ENCODE results near the gene CTNNBL1. TPM values are rescaled to one million over a fixed set of nuclear protein-coding genes. Genes with fewer than 3 reads are reported as not detected.

Gene CTNNBL1
- total RNA-seq, 1 donor: 19.5 TPM

DNA sequence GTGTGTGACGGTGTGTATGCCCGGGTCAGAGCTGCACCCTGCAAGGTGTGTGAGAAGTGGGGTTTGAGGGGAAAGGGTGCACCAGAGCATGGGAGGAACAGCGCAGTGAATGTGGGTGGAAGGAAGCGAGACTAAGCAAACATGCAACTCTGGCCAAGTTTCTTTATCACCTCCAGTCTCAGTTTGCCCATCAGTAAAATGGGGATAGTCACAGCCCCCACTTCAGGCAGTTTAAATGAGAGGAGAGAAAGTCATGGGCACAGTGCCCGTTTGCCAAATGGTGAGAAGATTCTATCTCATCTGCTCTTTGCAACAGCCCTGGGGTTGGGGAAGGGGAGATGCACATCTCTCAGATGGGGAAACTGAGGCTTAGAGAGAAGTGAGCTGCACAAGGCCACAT, 196.3 kb downstream of the CTNNBL1 start:
- TF ChIP-seq, protein P1, sequence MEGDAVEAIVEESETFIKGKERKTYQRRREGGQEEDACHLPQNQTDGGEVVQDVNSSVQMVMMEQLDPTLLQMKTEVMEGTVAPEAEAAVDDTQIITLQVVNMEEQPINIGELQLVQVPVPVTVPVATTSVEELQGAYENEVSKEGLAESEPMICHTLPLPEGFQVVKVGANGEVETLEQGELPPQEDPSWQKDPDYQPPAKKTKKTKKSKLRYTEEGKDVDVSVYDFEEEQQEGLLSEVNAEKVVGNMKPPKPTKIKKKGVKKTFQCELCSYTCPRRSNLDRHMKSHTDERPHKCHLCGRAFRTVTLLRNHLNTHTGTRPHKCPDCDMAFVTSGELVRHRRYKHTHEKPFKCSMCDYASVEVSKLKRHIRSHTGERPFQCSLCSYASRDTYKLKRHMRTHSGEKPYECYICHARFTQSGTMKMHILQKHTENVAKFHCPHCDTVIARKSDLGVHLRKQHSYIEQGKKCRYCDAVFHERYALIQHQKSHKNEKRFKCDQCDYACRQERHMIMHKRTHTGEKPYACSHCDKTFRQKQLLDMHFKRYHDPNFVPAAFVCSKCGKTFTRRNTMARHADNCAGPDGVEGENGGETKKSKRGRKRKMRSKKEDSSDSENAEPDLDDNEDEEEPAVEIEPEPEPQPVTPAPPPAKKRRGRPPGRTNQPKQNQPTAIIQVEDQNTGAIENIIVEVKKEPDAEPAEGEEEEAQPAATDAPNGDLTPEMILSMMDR (IDR thresholded peaks at IDR 0.05; ENCODE audit: extremely low read depth, low read depth, low read length): no peak
- H2AFZ ChIP-seq (ENCODE audit: low read length): no peak overlapping the region
- no peak overlapping the region for H3K4me3 ChIP-seq (ENCODE audit: insufficient read depth, low read length)
- H3K79me2 ChIP-seq (ENCODE audit: insufficient read depth, low read length): no peaks in the 10 kb centered on the region
- no peaks in the 10 kb centered on the region for H3K4me1 ChIP-seq (ENCODE audit: insufficient read depth, low read length)
- H3K27me3 ChIP-seq (ENCODE audit: insufficient read depth, low read length): peaks cover 2% of the 10 kb centered on the region
- no peaks in the 10 kb centered on the region for H3K36me3 ChIP-seq (ENCODE audit: insufficient read depth, low read length)
- H4K20me1 ChIP-seq (ENCODE audit: insufficient read depth, low read length): no peaks in the 10 kb centered on the region
- no peaks in the 10 kb centered on the region for H3K9me3 ChIP-seq (ENCODE audit: low read depth, low read length)
- no peak overlapping the region for H3K4me2 ChIP-seq (ENCODE audit: insufficient read depth, low read length)
- H3K27ac ChIP-seq (ENCODE audit: low read depth, low read length): no peak overlapping the region
- DNase-seq (ENCODE audit: insufficient read length, low spot score, missing footprints): no peak

DNA sequence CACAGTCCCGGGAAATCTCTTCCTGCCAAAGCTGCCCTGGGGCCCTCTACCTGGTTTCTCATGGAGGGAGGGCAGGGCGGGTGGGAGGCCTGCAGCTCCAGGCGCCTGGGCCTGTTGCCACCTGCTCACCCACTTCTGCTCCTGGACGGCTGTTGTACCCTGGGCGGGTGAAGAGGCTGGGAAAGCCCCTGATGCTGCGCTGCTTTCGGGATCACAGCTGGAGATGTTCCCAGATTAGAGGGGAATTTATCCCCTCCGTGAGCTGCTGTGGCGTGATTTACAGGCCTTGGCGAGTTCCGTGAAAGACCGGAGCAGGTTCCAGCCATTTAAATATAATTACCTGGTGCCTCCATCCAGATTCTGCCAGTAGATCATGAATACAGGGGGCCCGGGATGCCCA, 196.8 kb downstream of the CTNNBL1 start:
- no peak overlapping the region for H3K4me3 ChIP-seq (ENCODE audit: insufficient read depth, low read length)
- H2AFZ ChIP-seq (ENCODE audit: low read length): no peak overlapping the region
- no peak overlapping the region for H3K27ac ChIP-seq (ENCODE audit: low read depth, low read length)
- peaks cover 2% of the 10 kb centered on the region for H3K27me3 ChIP-seq (ENCODE audit: insufficient read depth, low read length)
- no peak for DNase-seq (ENCODE audit: insufficient read length, low spot score, missing footprints)
- H3K36me3 ChIP-seq (ENCODE audit: insufficient read depth, low read length): no peaks in the 10 kb centered on the region
- H3K9me3 ChIP-seq (ENCODE audit: low read depth, low read length): no peaks in the 10 kb centered on the region
- TF ChIP-seq, protein P1 (IDR thresholded peaks at IDR 0.05; ENCODE audit: extremely low read depth, low read depth, low read length): no peak
- H4K20me1 ChIP-seq (ENCODE audit: insufficient read depth, low read length): no peaks in the 10 kb centered on the region
- no peaks in the 10 kb centered on the region for H3K4me1 ChIP-seq (ENCODE audit: insufficient read depth, low read length)
- no peaks in the 10 kb centered on the region for H3K79me2 ChIP-seq (ENCODE audit: insufficient read depth, low read length)
- H3K4me2 ChIP-seq (ENCODE audit: insufficient read depth, low read length): no peak overlapping the region

DNA sequence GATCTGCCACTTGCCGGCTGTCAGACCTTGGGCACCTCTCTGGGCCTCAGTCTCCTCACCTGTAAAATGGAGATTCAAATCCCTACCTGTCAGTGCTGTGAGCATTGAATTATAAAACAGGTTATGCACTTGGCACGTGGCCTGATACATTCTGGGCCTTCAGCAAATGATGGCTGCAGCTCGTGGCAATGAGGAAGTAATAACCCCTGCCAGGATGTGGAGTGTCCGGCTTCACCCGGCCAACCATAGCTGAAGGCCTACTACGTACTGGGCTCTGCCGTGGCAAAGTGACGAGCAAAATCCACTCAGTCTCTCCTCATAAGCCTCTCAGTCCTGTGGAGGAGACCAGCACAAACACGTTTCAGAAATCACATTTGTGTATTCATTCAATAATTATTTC, 198.2 kb downstream of the CTNNBL1 start:
- Histone ChIP-seq H3K36me3 (ENCODE audit: insufficient read depth, low read length) (no peaks in the 10 kb centered on the region), H3K4me3 (ENCODE audit: insufficient read depth, low read length) (no peak overlapping the region), H3K27ac (ENCODE audit: low read depth, low read length) (no peak overlapping the region), H3K27me3 (ENCODE audit: insufficient read depth, low read length) (no peaks in the 10 kb centered on the region), H3K4me2 (ENCODE audit: insufficient read depth, low read length) (no peak overlapping the region), H3K79me2 (ENCODE audit: insufficient read depth, low read length) (no peaks in the 10 kb centered on the region), H3K9me3 (ENCODE audit: low read depth, low read length) (no peaks in the 10 kb centered on the region), H3K4me1 (ENCODE audit: insufficient read depth, low read length) (no peaks in the 10 kb centered on the region), H2AFZ (ENCODE audit: low read length) (no peak overlapping the region), H4K20me1 (ENCODE audit: insufficient read depth, low read length) (no peaks in the 10 kb centered on the region)
- no peak for DNase-seq (ENCODE audit: insufficient read length, low spot score, missing footprints)
- TF ChIP-seq, protein P1 (IDR thresholded peaks at IDR 0.05; ENCODE audit: extremely low read depth, low read depth, low read length): no peak

DNA sequence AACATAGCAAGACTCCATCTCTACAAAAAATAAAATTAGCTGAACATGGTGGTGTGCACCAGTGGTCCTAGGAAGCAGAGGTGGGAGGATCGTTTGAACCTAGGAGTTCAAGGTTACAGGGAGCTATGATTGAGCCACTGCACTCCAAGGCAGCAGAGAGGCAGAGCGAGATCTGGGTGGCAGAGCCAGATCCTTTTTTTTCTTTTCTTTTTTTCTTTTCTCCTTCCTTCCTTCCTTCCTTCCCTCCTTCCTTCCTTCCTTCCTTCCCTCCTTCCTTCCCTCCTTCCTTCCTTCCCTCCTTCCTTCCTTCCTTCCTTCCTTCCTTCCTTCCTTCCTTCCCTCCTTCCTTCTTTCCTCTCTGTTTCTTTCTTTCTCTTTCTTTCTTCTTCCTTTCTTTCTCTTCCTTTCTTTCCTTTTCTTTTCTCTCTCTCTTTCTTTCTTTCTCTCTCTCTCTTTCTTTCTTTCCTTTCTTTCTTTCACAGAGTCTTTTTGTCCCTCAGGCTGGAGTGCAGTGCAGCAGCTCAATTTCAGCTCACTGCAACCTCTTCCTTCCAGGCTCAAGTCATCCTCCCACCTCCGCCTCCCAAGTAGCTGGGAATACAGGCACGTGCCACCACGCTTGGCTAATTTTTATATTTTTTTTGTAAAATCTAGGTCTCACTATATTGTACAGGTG, 199.9 kb downstream of the CTNNBL1 start:
- peaks cover 6% of the 10 kb centered on the region for H3K4me1 ChIP-seq (ENCODE audit: insufficient read depth, low read length)
- H3K4me3 ChIP-seq (ENCODE audit: insufficient read depth, low read length): no peak overlapping the region
- no peaks in the 10 kb centered on the region for H3K79me2 ChIP-seq (ENCODE audit: insufficient read depth, low read length)
- H3K4me2 ChIP-seq (ENCODE audit: insufficient read depth, low read length): no peak overlapping the region
- H3K9me3 ChIP-seq (ENCODE audit: low read depth, low read length): no peaks in the 10 kb centered on the region
- TF ChIP-seq, protein P1 (IDR thresholded peaks at IDR 0.05; ENCODE audit: extremely low read depth, low read depth, low read length): no peak
- no peak for DNase-seq (ENCODE audit: insufficient read length, low spot score, missing footprints)
- H4K20me1 ChIP-seq (ENCODE audit: insufficient read depth, low read length): no peaks in the 10 kb centered on the region
- no peak overlapping the region for H3K27ac ChIP-seq (ENCODE audit: low read depth, low read length)
- H3K36me3 ChIP-seq (ENCODE audit: insufficient read depth, low read length): no peaks in the 10 kb centered on the region
- H3K27me3 ChIP-seq (ENCODE audit: insufficient read depth, low read length): no peaks in the 10 kb centered on the region
- H2AFZ ChIP-seq (ENCODE audit: low read length): no peak overlapping the region

All from osteoblast (primary cell).